Mononuclear cell (primary cell): Measurements from ENCODE around the gene SCYGR7. TPM values are rescaled to one million over a fixed set of nuclear protein-coding genes. Genes with fewer than 3 reads are reported as not detected.
"Not testable (repeated sequence)": the region's sequence is repeated elsewhere in the genome, so short reads cannot be mapped to it uniquely, and the experiment has no call there.

Experiments used
- H3K27me3 ChIP-seq: 2 replicates; pipeline ENCODE4 v1.6.0; 2011; ENCODE audit warnings: low read length, control low read depth; ENCODE audit not compliant: insufficient read depth
- H3K4me1 ChIP-seq: 2 replicates; pipeline ENCODE4 v1.5.1; 2011; ENCODE audit warnings: mild to moderate bottlenecking, low read length, control low read depth; ENCODE audit not compliant: insufficient read depth
- H3K4me3 ChIP-seq: 2 replicates; pipeline ENCODE4 v1.5.1; 2011; ENCODE audit warnings: mild to moderate bottlenecking, low read length, moderate library complexity
- H3K9me3 ChIP-seq: 2 replicates; pipeline ENCODE4 v1.5.1; 2011; ENCODE audit warnings: low read depth, mild to moderate bottlenecking, control low read depth, low read length
- total RNA-seq: library from RNA; depleted of rRNA; stranded (reverse); fragments of >200 nt; gene quantifications from one replicate; pipeline ENCODE4 v1.2.3, GENCODE V29; 2012

The SCYGR7 gene
- total RNA-seq, 1 donor: not detected

- not testable (repeated sequence) for H3K4me3 ChIP-seq, H3K27me3 ChIP-seq, H3K4me1 ChIP-seq, H3K9me3 ChIP-seq
Measured at GRCh38 chr2:227722821-227723220, 5.3 kb upstream of the SCYGR7 start.

- H3K4me1 ChIP-seq: no peaks in the 10 kb centered on the region
- no peaks in the 10 kb centered on the region for H3K27me3 ChIP-seq
- H3K4me3 ChIP-seq: no peak within 1 kb of the TSS
- no peaks in the 10 kb centered on the region for H3K9me3 ChIP-seq
Measured at GRCh38 chr2:227724394-227725039, 3.6 kb upstream of the SCYGR7 start, which contains the start of gene SCYGR6. Gene SCYGR6 (minus strand): TSS chr2:227724757. CDS start chr2:227724757, 0 bp downstream.

- H3K9me3 ChIP-seq: no peaks in the 10 kb centered on the region
- H3K4me3 ChIP-seq: no peak overlapping the region
- H3K27me3 ChIP-seq: no peaks in the 10 kb centered on the region
- no peaks in the 10 kb centered on the region for H3K4me1 ChIP-seq
Measured at GRCh38 chr2:227739351-227739750, 11.2 kb downstream of the SCYGR7 start.

- H3K4me1 ChIP-seq, H3K27me3 ChIP-seq, H3K9me3 ChIP-seq, H3K4me3 ChIP-seq: not testable (repeated sequence)
Measured at GRCh38 chr2:227740705-227741104, 12.6 kb downstream of the SCYGR7 start.

GRCh38 chr2:227745594-227745993, 17.5 kb downstream of the SCYGR7 start, which contains the start of gene SCYGR8:
Gene SCYGR8 (plus strand): TSS chr2:227745894. CDS start chr2:227745894, 0 bp downstream.
- H3K4me3 ChIP-seq: no peak within 1 kb of the TSS
- no peaks in the 10 kb centered on the region for H3K4me1 ChIP-seq

GRCh38 chr2:227748079-227748478, 19.9 kb downstream of the SCYGR7 start:
- H3K9me3 ChIP-seq: no peaks in the 10 kb centered on the region

More at GRCh38 chr2:227745594-227745993, 17.5 kb downstream of the SCYGR7 start, which contains the start of gene SCYGR8:
- H3K9me3 ChIP-seq: no peaks in the 10 kb centered on the region
- H3K27me3 ChIP-seq: no peaks in the 10 kb centered on the region

GRCh38 chr2:227756261-227756660, 28.1 kb downstream of the SCYGR7 start:
- not testable (repeated sequence) for H3K9me3 ChIP-seq, H3K4me1 ChIP-seq, H3K27me3 ChIP-seq, H3K4me3 ChIP-seq

More at GRCh38 chr2:227748079-227748478, 19.9 kb downstream of the SCYGR7 start:
- Histone ChIP-seq H3K4me1 (no peaks in the 10 kb centered on the region), H3K27me3 (no peaks in the 10 kb centered on the region), H3K4me3 (no peak overlapping the region)

- Histone ChIP-seq H3K4me3 (no peak overlapping the region), H3K4me1 (no peaks in the 10 kb centered on the region), H3K27me3 (no peaks in the 10 kb centered on the region), H3K9me3 (no peaks in the 10 kb centered on the region)
Measured at GRCh38 chr2:227759411-227760118, 31.4 kb downstream of the SCYGR7 start.

- no peaks in the 10 kb centered on the region for H3K27me3 ChIP-seq
- H3K4me3 ChIP-seq: no peak overlapping the region
- no peaks in the 10 kb centered on the region for H3K4me1 ChIP-seq
- no peaks in the 10 kb centered on the region for H3K9me3 ChIP-seq
Measured at GRCh38 chr2:227761740-227762476, 33.8 kb downstream of the SCYGR7 start.

GRCh38 chr2:227765788-227766372, 37.7 kb downstream of the SCYGR7 start:
- Histone ChIP-seq H3K9me3 (no peaks in the 10 kb centered on the region), H3K27me3 (no peaks in the 10 kb centered on the region), H3K4me1 (no peaks in the 10 kb centered on the region), H3K4me3 (no peak overlapping the region)

- Histone ChIP-seq H3K4me1 (no peaks in the 10 kb centered on the region), H3K4me3 (no peak overlapping the region), H3K27me3 (no peaks in the 10 kb centered on the region), H3K9me3 (no peaks in the 10 kb centered on the region)
Measured at GRCh38 chr2:227766373-227766883, 38.3 kb downstream of the SCYGR7 start.

GRCh38 chr2:227767830-227768229, 39.7 kb downstream of the SCYGR7 start:
- no peaks in the 10 kb centered on the region for H3K27me3 ChIP-seq
- H3K9me3 ChIP-seq: no peaks in the 10 kb centered on the region
- no peak overlapping the region for H3K4me3 ChIP-seq
- H3K4me1 ChIP-seq: no peaks in the 10 kb centered on the region

GRCh38 chr2:227772197-227772661, 44.1 kb downstream of the SCYGR7 start:
- no peak overlapping the region for H3K4me3 ChIP-seq
- no peaks in the 10 kb centered on the region for H3K9me3 ChIP-seq
- H3K4me1 ChIP-seq: no peaks in the 10 kb centered on the region
- no peaks in the 10 kb centered on the region for H3K27me3 ChIP-seq

GRCh38 chr2:227772932-227773331, 44.8 kb downstream of the SCYGR7 start:
- no peak overlapping the region for H3K4me3 ChIP-seq
- no peaks in the 10 kb centered on the region for H3K4me1 ChIP-seq
- no peaks in the 10 kb centered on the region for H3K27me3 ChIP-seq
- H3K9me3 ChIP-seq: no peaks in the 10 kb centered on the region
